Spleen (tissue), 11 donors: ENCODE results near the gene HSPBP1. TPM values are rescaled to one million over a fixed set of nuclear protein-coding genes. Genes with fewer than 3 reads are reported as not detected.

Experiments used
- DNase-seq: peaks from one replicate; pipeline ENCODE4 v3.0.0-alpha.2; 2020
- H3K27ac ChIP-seq, 8 donors: fragments of 200-600 bp; sonication (generic) in 7 of 8; 1 replicate in 4 of 8; 2 replicates in 4 of 8; pipeline versions ENCODE4 v1.5.0 to v1.8.0; 2016 to 2021; ENCODE audit warnings: inconsistent platforms in 4 of 8, mild to moderate bottlenecking in 4 of 8, moderate library complexity in 1 of 8
- H3K27me3 ChIP-seq, 7 donors: fragments of 200-600 bp; sonication (generic) in 6 of 7; replicated peaks in 1 of 7; 1 replicate in 4 of 7; 2 replicates in 3 of 7; pipeline versions ENCODE4 v1.5.0 to v1.8.0; 2016 to 2021; ENCODE audit warnings: inconsistent platforms in 3 of 7, mild to moderate bottlenecking in 1 of 7
- H3K36me3 ChIP-seq, 6 donors: fragments of 200-600 bp; sonication (generic) in 5 of 6; 1 replicate in 4 of 6; 2 replicates in 2 of 6; pipeline versions ENCODE4 v1.5.0 to v1.8.0; 2016 to 2021; ENCODE audit warnings: inconsistent platforms in 2 of 6
- H3K4me1 ChIP-seq, 6 donors: fragments of 200-600 bp; sonication (generic) in 5 of 6; 1 replicate in 3 of 6; 2 replicates in 3 of 6; pipeline versions ENCODE4 v1.5.0 to v1.8.0; 2016 to 2021; ENCODE audit warnings: inconsistent platforms in 3 of 6
- H3K4me3 ChIP-seq, 8 donors: fragments of 200-600 bp; sonication (generic) in 7 of 8; 1 replicate in 4 of 8; 2 replicates in 4 of 8; pipeline versions ENCODE4 v1.5.0 to v1.8.0; 2016 to 2021; ENCODE audit warnings: inconsistent platforms in 4 of 8, mild to moderate bottlenecking in 4 of 8, moderate library complexity in 2 of 8
- H3K9me3 ChIP-seq, 8 donors: fragments of 200-600 bp; sonication (generic) in 7 of 8; 1 replicate in 4 of 8; 2 replicates in 4 of 8; pipeline versions ENCODE4 v1.5.0 to v1.8.0; 2016 to 2021; ENCODE audit warnings: inconsistent platforms in 4 of 8
- CTCF ChIP-seq, 11 experiments: fragments of 200-600 bp in 7 of 11; fragments of 450-650 bp in 4 of 11; sonication (generic) in 4 of 11; IDR thresholded peaks in 8 of 11; conservative IDR thresholded peaks in 3 of 11; 1 replicate in 7 of 11; 2 replicates in 4 of 11; pipeline versions ENCODE4 v1.4.0 to v1.8.0; 2016 to 2021; ENCODE audit warnings: antibody characterized with exemption in 11 of 11, inconsistent platforms in 4 of 11, mild to moderate bottlenecking in 1 of 11
- POLR2A ChIP-seq, 3 donors: fragments of 450-650 bp; IDR thresholded peaks; one replicate each; pipeline ENCODE4 v1.5.1; 2017; ENCODE audit warnings: antibody characterized with exemption in 3 of 3, mild to moderate bottlenecking in 1 of 3
- POLR2AphosphoS5 ChIP-seq, 3 donors: sonication (generic); formaldehyde crosslinking; IDR thresholded peaks; one replicate each; pipeline ENCODE4 v1.5.1; 2017; ENCODE audit warnings: antibody characterized with exemption in 3 of 3
- WGBS, 5 donors: extraction: QIAGEN DNeasy Blood & Tissue Kit in 3 of 5; methylation state at CpG; one replicate each; pipeline versions ENCODE4 v1.1.5 to v1.1.7; 2013 to 2018; 5-methylcytosine and 5-hydroxymethylcytosine counted together
- intact Hi-C: fragments of 100-400 bp; cut with DNase I; formaldehyde crosslinking; loops from one replicate; pipeline ENCODE4 v1.15.0; 2023; ENCODE audit warnings: low total_unique reads
- polyA plus RNA-seq, 3 donors: library from polyadenylated mRNA; stranded (reverse); fragments of 200-250 nt; gene quantifications; one replicate each; pipeline ENCODE4 v1.2.1, GENCODE V29; 2013
- total RNA-seq, 7 donors: library from RNA; depleted of rRNA in 3 of 7; stranded (reverse); fragments of >200 nt in 3 of 7; fragmentation: NEBNext Ultra II Directional in 4 of 7; extraction: Animal tissue kit (Norgen Biotek cat#: 25700) in 4 of 7; gene quantifications; one replicate each; pipeline versions ENCODE4 v1.1.0 to v1.2.1, GENCODE V29; 2016 to 2021
- donor health status: healthy with polysubstance abuse.
- donor health status: DM: no; HTN: no; CAD: no; lungs with moderate emphysema.
- donor health status: DM: no; HTN: no; CAD: no.
- donor health status: Bipolar disorder and iron deficiency.
- donor health status: healthy.
- donor health status: DM: no; HTN: no; CAD: no.
- donor health status: DM: yes; HTN: yes; CAD: no.

HSPBP1 gene
- total and polyA plus RNA-seq, 10 donors: 14.2 to 27.0 (median 18.4) TPM

- intact Hi-C loops: no loop called here
- no peaks in the 10 kb centered on the region for H3K36me3 ChIP-seq
- H3K4me3 ChIP-seq: no peak overlapping the region
- peaks cover 0 to 6% (median 1%) of the 10 kb centered on the region in 7 donors for H3K27me3 ChIP-seq
- TF ChIP-seq POLR2A (IDR thresholded peaks at IDR 0.05): no peak
- TF ChIP-seq CTCF (IDR thresholded peaks at IDR 0.05 in 8 of 11, conservative IDR thresholded peaks at IDR 0.05 in 3 of 11): no peak
- no peak for TF ChIP-seq POLR2AphosphoS5 (IDR thresholded peaks at IDR 0.05)
- no peaks in the 10 kb centered on the region for H3K9me3 ChIP-seq
- H3K4me1 ChIP-seq: peaks cover 0 to 9% (median 3%) of the 10 kb centered on the region in 6 donors
- H3K27ac ChIP-seq: no peak overlapping the region
- 93 to 96% (median 94%) methylated on average over 9 of the region's 9 CpGs for WGBS, 5 donors
- no peak for DNase-seq
These were observed 9.3 kb upstream of the HSPBP1 start for GRCh38 chr19:55289117-55289796.

- Histone ChIP-seq H3K27me3 (peaks cover 0 to 23% (median 8%) of the 10 kb centered on the region in 7 donors), H3K4me3 (no peak overlapping the region), H3K36me3 (no peaks in the 10 kb centered on the region), H3K9me3 (no peaks in the 10 kb centered on the region), H3K27ac (no peak overlapping the region), H3K4me1 (peaks cover 0 to 25% (median 6%) of the 10 kb centered on the region in 6 donors)
- TF ChIP-seq CTCF (IDR thresholded peaks at IDR 0.05 in 8 of 11, conservative IDR thresholded peaks at IDR 0.05 in 3 of 11) (no peak), POLR2AphosphoS5 (IDR thresholded peaks at IDR 0.05) (no peak), POLR2A (IDR thresholded peaks at IDR 0.05) (no peak)
- WGBS, 5 donors: 87 to 97% (median 92%) methylated on average over 14 to 21 of the region's 21 CpGs
- intact Hi-C loops: no loop called here
- DNase-seq: no peak
These were observed 7.6 kb upstream of the HSPBP1 start for GRCh38 chr19:55287361-55288079.

GRCh38 chr19:55285229-55285890 lies 5.5 kb upstream of the HSPBP1 start:
- Histone ChIP-seq H3K4me3 (no peak overlapping the region), H3K27me3 (peaks cover 0 to 25% (median 8%) of the 10 kb centered on the region in 7 donors), H3K27ac (peak overlapping the region in 1 of 8 donors; percentile 5), H3K36me3 (no peaks in the 10 kb centered on the region), H3K9me3 (no peaks in the 10 kb centered on the region), H3K4me1 (peaks cover 4 to 29% (median 9%) of the 10 kb centered on the region in 6 donors)
- intact Hi-C loops: no loop called here
- 63 to 74% (median 67%) methylated on average over 14 to 18 of the region's 18 CpGs for whole genome bisulfite sequencing, 5 donors
- TF ChIP-seq POLR2AphosphoS5 (IDR thresholded peaks at IDR 0.05): no peak
- no peak for DNase-seq

GRCh38 chr19:55284405-55285058 lies 4.6 kb upstream of the HSPBP1 start:
- TF ChIP-seq POLR2AphosphoS5 (IDR thresholded peaks at IDR 0.05) (no peak), POLR2A (IDR thresholded peaks at IDR 0.05) (no peak), CTCF (IDR thresholded peaks at IDR 0.05 in 8 of 11, conservative IDR thresholded peaks at IDR 0.05 in 3 of 11) (no peak)
- no peaks in the 10 kb centered on the region for H3K9me3 ChIP-seq
- peak overlapping the region in 3 of 8 donors; percentile 3 to 54 (median 12) for H3K4me3 ChIP-seq
- H3K4me1 ChIP-seq: peaks cover 5 to 37% (median 12%) of the 10 kb centered on the region in 6 donors
- no peaks in the 10 kb centered on the region for H3K36me3 ChIP-seq
- peak overlapping the region in 4 of 8 donors; percentile 5 to 72 (median 65) for H3K27ac ChIP-seq
- DNase-seq: no peak
- intact Hi-C loops: no loop called here
- WGBS, 5 donors: 40 to 80% (median 56%) methylated on average over 5 to 16 of the region's 16 CpGs
- H3K27me3 ChIP-seq: peaks cover 0 to 25% (median 8%) of the 10 kb centered on the region in 7 donors
